IMR-90 (cell line): Measurements from ENCODE around the gene IQCE.

Experiments used
- BHLHE40 ChIP-seq: fragments of 150-350 bp; IDR thresholded peaks from 2 replicates; pipeline ENCODE4 v1.6.1; 2016; ENCODE audit warnings: mild to moderate bottlenecking, low read depth, low read length
- CEBPB ChIP-seq: IDR thresholded peaks from 2 replicates; pipeline ENCODE4 v1.6.1; 2012; ENCODE audit warnings: low read depth, low read length, improper control_type of control experiment
- CHD1 ChIP-seq: IDR thresholded peaks from 2 replicates; pipeline ENCODE4 v1.6.1; 2012; ENCODE audit warnings: low read depth, low read length, improper control_type of control experiment
- CTCF ChIP-seq: conservative IDR thresholded peaks from 2 replicates; pipeline ENCODE4 v1.5.1; 2012; ENCODE audit warnings: mild to moderate bottlenecking, low read depth, low read length, improper control_type of control experiment
- MXI1 ChIP-seq: IDR thresholded peaks from 2 replicates; pipeline ENCODE4 v1.6.1; 2012; ENCODE audit warnings: low read depth, mild to moderate bottlenecking, low read length, moderate library complexity, borderline replicate concordance
- NFE2L2 ChIP-seq: fragments of 150-350 bp; IDR thresholded peaks from 2 replicates; pipeline ENCODE4 v1.6.1; 2016; ENCODE audit warnings: low read depth, mild to moderate bottlenecking, low read length
- POLR2A ChIP-seq: IDR thresholded peaks from 2 replicates; pipeline ENCODE4 v1.6.1; 2012; ENCODE audit warnings: mild to moderate bottlenecking, low read depth, low read length
- RAD21 ChIP-seq: IDR thresholded peaks from 2 replicates; pipeline ENCODE4 v1.6.1; 2012; ENCODE audit warnings: low read length, improper control_type of control experiment

- TF ChIP-seq CHD1: no peak
- no peak for TF ChIP-seq CTCF
- no peak for TF ChIP-seq POLR2A
- no peak for TF ChIP-seq BHLHE40
- no peak for TF ChIP-seq MXI1
- TF ChIP-seq RAD21: no peak
- no peak for TF ChIP-seq NFE2L2
- no peak for TF ChIP-seq CEBPB
Measured at GRCh38 chr7:2637505-2638223, 78.9 kb downstream of the IQCE start.
